Keratinocyte (primary cell): ENCODE data around the gene ZNF275. TPM values are rescaled to one million over a fixed set of nuclear protein-coding genes. Genes with fewer than 3 reads are reported as not detected.

Experiments used
- DNase-seq: peaks from one replicate; pipeline ENCODE4 v3.0.0-alpha.2; 2011; ENCODE audit warnings: low read depth, missing footprints, low spot score
- FAIRE-seq: peaks from 2 replicates; lab custom pipeline; 2011; peaks lifted over from hg19 to GRCh38; lab: Jason Lieb, UNC
- H2AFZ ChIP-seq: 2 replicates; pipeline ENCODE4 v1.6.0; 2012; ENCODE audit warnings: low read length, control low read depth, inconsistent platforms; ENCODE audit not compliant: control insufficient read depth
- H3K27ac ChIP-seq: 2 replicates; pipeline ENCODE4 v1.5.1; 2011; ENCODE audit warnings: low read length; ENCODE audit not compliant: control insufficient read depth, insufficient read depth
- H3K27me3 ChIP-seq: 3 replicates; pipeline ENCODE4 v1.6.0; 2011; ENCODE audit warnings: low read length; ENCODE audit not compliant: control insufficient read depth, insufficient read depth; ENCODE audit errors: extremely low read depth
- H3K36me3 ChIP-seq, 2 experiments: 2 replicates in 1 of 2; 3 replicates in 1 of 2; pipeline ENCODE4 v1.5.1; 2011; ENCODE audit warnings: low read length in 2 of 2, mild to moderate bottlenecking in 1 of 2; ENCODE audit not compliant: control insufficient read depth in 2 of 2, insufficient read depth in 2 of 2; ENCODE audit errors: extremely low read depth in 1 of 2
- H3K4me1 ChIP-seq: 3 replicates; pipeline ENCODE4 v1.5.1; 2011; ENCODE audit warnings: low read length; ENCODE audit not compliant: control insufficient read depth, insufficient read depth; ENCODE audit errors: extremely low read depth
- H3K4me2 ChIP-seq: 3 replicates; pipeline ENCODE4 v1.6.0; 2011; ENCODE audit warnings: low read depth, low read length; ENCODE audit not compliant: control insufficient read depth, insufficient read depth; ENCODE audit errors: extremely low read depth
- H3K4me3 ChIP-seq, 3 experiments: fragments of 200-600 bp in 1 of 3; sonication (generic) in 1 of 3; 2 replicates in 2 of 3; 3 replicates in 1 of 3; pipeline ENCODE4 v1.5.1; 2011 to 2016; ENCODE audit warnings: low read length in 3 of 3, mild to moderate bottlenecking in 3 of 3, control low read depth in 2 of 3, inconsistent platforms in 1 of 3, low read depth in 1 of 3, mixed read lengths in 1 of 3, mixed run types in 1 of 3, moderate library complexity in 1 of 3; ENCODE audit not compliant: control insufficient read depth in 2 of 3, insufficient read depth in 2 of 3; ENCODE audit errors: extremely low read depth in 1 of 3
- H3K79me2 ChIP-seq: 2 replicates; pipeline ENCODE4 v1.6.0; 2012; ENCODE audit warnings: low read length; ENCODE audit not compliant: control insufficient read depth, insufficient read depth
- H3K9ac ChIP-seq: 3 replicates; pipeline ENCODE4 v1.6.0; 2011; ENCODE audit warnings: low read length; ENCODE audit not compliant: control insufficient read depth, insufficient read depth; ENCODE audit errors: extremely low read depth
- H3K9me1 ChIP-seq: 3 replicates; pipeline ENCODE4 v1.6.0; 2011; ENCODE audit warnings: low read length; ENCODE audit not compliant: control insufficient read depth, insufficient read depth; ENCODE audit errors: extremely low read depth
- H3K9me3 ChIP-seq: 2 replicates; pipeline ENCODE4 v1.5.1; 2012; ENCODE audit warnings: low read depth, low read length; ENCODE audit not compliant: control insufficient read depth
- H4K20me1 ChIP-seq: 3 replicates; pipeline ENCODE4 v1.6.0; 2011; ENCODE audit warnings: low read length; ENCODE audit not compliant: control insufficient read depth, insufficient read depth; ENCODE audit errors: extremely low read depth
- CTCF ChIP-seq, 3 experiments: IDR thresholded peaks in 1 of 3; conservative IDR thresholded peaks in 1 of 3; optimal IDR thresholded peaks in 1 of 3; 2 replicates in 2 of 3; 3 replicates in 1 of 3; pipeline versions ENCODE3 to v1.5.1; 2011; ENCODE audit warnings: low read length in 3 of 3, mild to moderate bottlenecking in 3 of 3, moderate library complexity in 2 of 3, control low read depth in 1 of 3, inconsistent platforms in 1 of 3; ENCODE audit not compliant: insufficient read depth in 2 of 3; ENCODE audit errors: extremely low read depth in 1 of 3
- EZH2 ChIP-seq: IDR thresholded peaks from one replicate; pipeline ENCODE4 v1.6.1; 2012; ENCODE audit warnings: inconsistent platforms, mild to moderate bottlenecking, low read length, moderate library complexity
- dilution Hi-C: fragments of 300-500 bp; cut with MboI; formaldehyde crosslinking; loops from one replicate; pipeline ENCODE4 v1.7.0; 2020; ENCODE audit warnings: low sequenced_read_pairs; ENCODE audit not compliant: extremely low pct_ligation_motif_present
- polyA plus RNA-seq, 5 experiments: library from polyadenylated mRNA; depleted of rRNA in 3 of 5; stranded (reverse) in 3 of 5; stranded (forward) in 1 of 5; unstranded in 1 of 5; fragments of >200 nt; gene quantifications; 1 replicate in 1 of 5; 2 replicates in 3 of 5; 3 replicates in 1 of 5; pipeline versions ENCODE4 v1.2.1 to v1.2.3, GENCODE V29; 2011 to 2012; ENCODE audit warnings: missing spikeins in 2 of 5, low read depth in 1 of 5, low replicate concordance in 1 of 5

ZNF275 gene
- polyA plus RNA-seq, 1 donor (not counting 4 experiments of a cell fraction or from before 2014, with no cell fraction given), result 5.3 TPM

GRCh38 chrX:153320555-153321184 is 13.3 kb upstream of the ZNF275 start:
- Histone ChIP-seq H3K9me1 (no peaks in the 10 kb centered on the region), H4K20me1 (no peaks in the 10 kb centered on the region), H3K4me2 (no peak overlapping the region), H2AFZ (no peak overlapping the region), H3K36me3 (no peaks in the 10 kb centered on the region), H3K27me3 (peaks cover 7% of the 10 kb centered on the region), H3K4me3 (no peak overlapping the region), H3K9ac (no peak overlapping the region), H3K4me1 (no peaks in the 10 kb centered on the region), H3K9me3 (no peaks in the 10 kb centered on the region), H3K79me2 (no peaks in the 10 kb centered on the region), H3K27ac (no peak overlapping the region)
- TF ChIP-seq CTCF (optimal IDR thresholded peaks at IDR 0.05 in 1 of 3, IDR thresholded peaks at IDR 0.05 in 1 of 3, conservative IDR thresholded peaks at IDR 0.05 in 1 of 3; ENCODE audit: extremely low read depth in 1 of 3, insufficient read depth in 2 of 3, low read length in 3 of 3) (no peak), EZH2 (no peak)
- dilution Hi-C loops, result no loop called here
- DNase-seq (no peak), FAIRE-seq (no peak)

- H3K36me3 ChIP-seq, result no peaks in the 10 kb centered on the region
- no peaks in the 10 kb centered on the region for H3K4me1 ChIP-seq
- H3K9me3 ChIP-seq, result no peaks in the 10 kb centered on the region
- no peak within 1 kb of the TSS for H3K27ac ChIP-seq
- no peaks in the 10 kb centered on the region for H3K79me2 ChIP-seq
- dilution Hi-C loops, result no loop called here
- FAIRE-seq, result no peak
- H3K4me2 ChIP-seq, result no peak within 1 kb of the TSS
- TF ChIP-seq EZH2, result no peak
- no peak for TF ChIP-seq CTCF (optimal IDR thresholded peaks at IDR 0.05 in 1 of 3, IDR thresholded peaks at IDR 0.05 in 1 of 3, conservative IDR thresholded peaks at IDR 0.05 in 1 of 3; ENCODE audit: extremely low read depth in 1 of 3, insufficient read depth in 2 of 3, low read length in 3 of 3)
- no peak within 1 kb of the TSS for H3K9ac ChIP-seq
- no peak within 1 kb of the TSS for H3K4me3 ChIP-seq
- no peak within 1 kb of the TSS for H2AFZ ChIP-seq
- H3K27me3 ChIP-seq, result peaks cover 7% of the 10 kb centered on the region
- DNase-seq, result no peak
- H4K20me1 ChIP-seq, result no peaks in the 10 kb centered on the region
- H3K9me1 ChIP-seq, result no peaks in the 10 kb centered on the region
Measured at GRCh38 chrX:153321381-153322124, 12.4 kb upstream of the ZNF275 start, which contains the start of gene PNMA6F. Gene PNMA6F (minus strand): TSS chrX:153321767. CDS start chrX:153320674, 1,093 bp downstream.
